ENCODE measurements around the gene CD1C.

CD1C gene

GRCh38 chr1:158285756-158286241 is 3.9 kb upstream of the CD1C start:
- Histone ChIP-seq H3K4me1 (ENCODE audit: low read length) (peaks cover 78% of the 10 kb centered on the region), H3K4me2 (ENCODE audit: low read length) (peak overlapping the region; percentile 92), H3K36me3 (replicated peaks; ENCODE audit: low read depth, low read length) (peaks cover 3% of the 10 kb centered on the region), H3K27ac (ENCODE audit: low read length) (peak overlapping the region; percentile 94), H3K79me2 (ENCODE audit: low read length) (no peaks in the 10 kb centered on the region), H4K20me1 (ENCODE audit: insufficient read depth, low read length) (no peaks in the 10 kb centered on the region), H3K27me3 (ENCODE audit: low read depth, low read length) (no peaks in the 10 kb centered on the region), H3K9ac (ENCODE audit: low read length) (peak overlapping the region; percentile 80), H3K4me3 (ENCODE audit: low read length) (peak overlapping the region; percentile 68), H3K9me3 (ENCODE audit: insufficient read depth, low read length) (0 out of 2 replicates have a peak, but pooled peaks cover 5% of the 10 kb centered on the region), H2AFZ (ENCODE audit: low read depth, low read length) (no peak overlapping the region; the same call in 1 of the 2 replicates)
- TF ChIP-seq EZH2phosphoT487 (IDR thresholded peaks at IDR 0.05; ENCODE audit: low read depth), result peak; percentile 44; the same call in 1 of the 2 replicates
- no peak for TF ChIP-seq CTCF (IDR thresholded peaks at IDR 0.05; ENCODE audit: low read depth, low read length)

GRCh38 chr1:158286487-158286886 is 3.2 kb upstream of the CD1C start:
- peak overlapping the region; percentile 94 for H3K27ac ChIP-seq (ENCODE audit: low read length)
- H3K79me2 ChIP-seq (ENCODE audit: low read length), result no peaks in the 10 kb centered on the region; the same call in 1 of the 2 replicates
- H3K4me3 ChIP-seq (ENCODE audit: low read length), result peak overlapping the region; percentile 68
- TF ChIP-seq EZH2phosphoT487 (IDR thresholded peaks at IDR 0.05; ENCODE audit: low read depth), result no peak
- TF ChIP-seq CTCF (IDR thresholded peaks at IDR 0.05; ENCODE audit: low read depth, low read length), result no peak
- H3K36me3 ChIP-seq (replicated peaks; ENCODE audit: low read depth, low read length), result peaks cover 9% of the 10 kb centered on the region
- 0 out of 2 replicates have a peak, but pooled peaks cover 5% of the 10 kb centered on the region for H3K9me3 ChIP-seq (ENCODE audit: insufficient read depth, low read length)
- H2AFZ ChIP-seq (ENCODE audit: low read depth, low read length), result no peak overlapping the region
- H3K9ac ChIP-seq (ENCODE audit: low read length), result peak overlapping the region; percentile 80
- H3K4me1 ChIP-seq (ENCODE audit: low read length), result peaks cover 85% of the 10 kb centered on the region
- H4K20me1 ChIP-seq (ENCODE audit: insufficient read depth, low read length), result no peaks in the 10 kb centered on the region
- peak overlapping the region; percentile 92 for H3K4me2 ChIP-seq (ENCODE audit: low read length)
- no peaks in the 10 kb centered on the region for H3K27me3 ChIP-seq (ENCODE audit: low read depth, low read length)

GRCh38 chr1:158286941-158287346 is 2.8 kb upstream of the CD1C start:
- Histone ChIP-seq H3K9ac (ENCODE audit: low read length) (peak overlapping the region; percentile 80), H3K4me2 (ENCODE audit: low read length) (peak overlapping the region; percentile 92), H3K27ac (ENCODE audit: low read length) (peak overlapping the region; percentile 94), H4K20me1 (ENCODE audit: insufficient read depth, low read length) (no peaks in the 10 kb centered on the region), H3K27me3 (ENCODE audit: low read depth, low read length) (no peaks in the 10 kb centered on the region), H3K4me1 (ENCODE audit: low read length) (peaks cover 89% of the 10 kb centered on the region), H3K36me3 (replicated peaks; ENCODE audit: low read depth, low read length) (peaks cover 14% of the 10 kb centered on the region), H3K79me2 (ENCODE audit: low read length) (no peaks in the 10 kb centered on the region; the same call in 1 of the 2 replicates), H2AFZ (ENCODE audit: low read depth, low read length) (no peak overlapping the region), H3K9me3 (ENCODE audit: insufficient read depth, low read length) (0 out of 2 replicates have a peak, but pooled peaks cover under 1% of the 10 kb centered on the region), H3K4me3 (ENCODE audit: low read length) (peak overlapping the region; percentile 68)
- TF ChIP-seq CTCF (IDR thresholded peaks at IDR 0.05; ENCODE audit: low read depth, low read length), result no peak
- TF ChIP-seq EZH2phosphoT487 (IDR thresholded peaks at IDR 0.05; ENCODE audit: low read depth), result no peak

- Histone ChIP-seq H3K4me2 (ENCODE audit: low read length) (peak overlapping the region; percentile 81), H3K27ac (ENCODE audit: low read length) (peak overlapping the region; percentile 94), H3K4me3 (ENCODE audit: low read length) (peak overlapping the region; percentile 73)
These were observed 660 bp downstream of the CD1C start for GRCh38 chr1:158290321-158290844.

More at GRCh38 chr1:158290321-158290844, 660 bp downstream of the CD1C start:
- no peaks in the 10 kb centered on the region for H3K27me3 ChIP-seq (ENCODE audit: low read depth, low read length)
- no peaks in the 10 kb centered on the region; the same call in 1 of the 2 replicates for H3K79me2 ChIP-seq (ENCODE audit: low read length)
- no peaks in the 10 kb centered on the region for H4K20me1 ChIP-seq (ENCODE audit: insufficient read depth, low read length)
- H3K4me1 ChIP-seq (ENCODE audit: low read length), result peaks cover 66% of the 10 kb centered on the region
- no peaks in the 10 kb centered on the region for H3K9me3 ChIP-seq (ENCODE audit: insufficient read depth, low read length)
- H2AFZ ChIP-seq (ENCODE audit: low read depth, low read length), result 0 out of 2 replicates have a peak overlapping the region, but pooled peaks have one; percentile 16
- peak overlapping the region; percentile 63 for H3K9ac ChIP-seq (ENCODE audit: low read length)
- H3K36me3 ChIP-seq (replicated peaks; ENCODE audit: low read depth, low read length), result peaks cover 32% of the 10 kb centered on the region
- TF ChIP-seq EZH2phosphoT487 (IDR thresholded peaks at IDR 0.05; ENCODE audit: low read depth) (no peak), CTCF (IDR thresholded peaks at IDR 0.05; ENCODE audit: low read depth, low read length) (no peak)
